Epithelial cell of umbilical artery (primary cell): ENCODE results near the gene ERVMER34-1. TPM values are rescaled to one million over a fixed set of nuclear protein-coding genes. Genes with fewer than 3 reads are reported as not detected.

Experiments
- total RNA-seq: library from RNA; depleted of rRNA; stranded (reverse); fragments of >200 nt; gene quantifications from 2 replicates; pipeline ENCODE4 v1.2.3, GENCODE V29; 2014

ERVMER34-1 gene, protein sequence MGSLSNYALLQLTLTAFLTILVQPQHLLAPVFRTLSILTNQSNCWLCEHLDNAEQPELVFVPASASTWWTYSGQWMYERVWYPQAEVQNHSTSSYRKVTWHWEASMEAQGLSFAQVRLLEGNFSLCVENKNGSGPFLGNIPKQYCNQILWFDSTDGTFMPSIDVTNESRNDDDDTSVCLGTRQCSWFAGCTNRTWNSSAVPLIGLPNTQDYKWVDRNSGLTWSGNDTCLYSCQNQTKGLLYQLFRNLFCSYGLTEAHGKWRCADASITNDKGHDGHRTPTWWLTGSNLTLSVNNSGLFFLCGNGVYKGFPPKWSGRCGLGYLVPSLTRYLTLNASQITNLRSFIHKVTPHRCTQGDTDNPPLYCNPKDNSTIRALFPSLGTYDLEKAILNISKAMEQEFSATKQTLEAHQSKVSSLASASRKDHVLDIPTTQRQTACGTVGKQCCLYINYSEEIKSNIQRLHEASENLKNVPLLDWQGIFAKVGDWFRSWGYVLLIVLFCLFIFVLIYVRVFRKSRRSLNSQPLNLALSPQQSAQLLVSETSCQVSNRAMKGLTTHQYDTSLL
- under 0.01 TPM in 1 of 2 replicates, not detected in the other for total RNA-seq

GRCh38 chr4:52750819-52751486 is at the start of gene ERVMER34-1:
Gene ERVMER34-1, minus strand, starts transcription at chr4:52751425. Its CDS starts 5,905 bp downstream, at chr4:52745520.

Other genes with a start within 250 kb of the ERVMER34-1 start
- gene USP46, start 92.1 kb downstream of the ERVMER34-1 start, total RNA-seq: 14.7 and 18.5 TPM in 2 replicates
- 0.15 TPM in 1 of 2 replicates, not detected in the other for gene RASL11B, start 110.9 kb upstream of the ERVMER34-1 start, total RNA-seq